ENCODE results near the gene EQTN. TPM values are rescaled to one million over a fixed set of nuclear protein-coding genes. Genes with fewer than 3 reads are reported as not detected.

The EQTN gene
- total and polyA plus RNA-seq, 5 donors from 2014 or later = not detected

DNA sequence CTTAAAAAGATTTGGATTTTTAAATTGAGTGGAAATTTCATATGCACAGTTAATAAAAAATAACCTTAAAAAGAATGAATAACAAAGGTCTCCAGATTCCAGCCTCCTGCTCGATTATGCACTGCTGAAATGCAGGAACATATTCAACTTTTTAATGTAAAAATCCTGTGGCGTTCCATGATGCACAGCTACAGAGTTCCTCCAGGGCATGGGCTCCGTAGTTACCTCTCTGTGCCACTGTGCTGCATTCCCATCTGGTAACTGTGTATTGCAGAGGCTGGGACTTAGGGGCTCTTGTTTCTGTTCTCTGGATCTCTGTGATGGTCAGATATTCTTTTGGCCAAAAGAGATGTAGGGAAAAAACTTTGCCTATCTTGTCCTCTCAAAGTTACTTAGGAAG, 31.5 kb upstream of the EQTN start:
- no peaks in the 10 kb centered on the region for H3K27me3 ChIP-seq (ENCODE audit: control insufficient read depth, insufficient read depth, low read length)
- no peaks in the 10 kb centered on the region for H3K4me1 ChIP-seq (ENCODE audit: control insufficient read depth, insufficient read depth, low read length, poor library complexity, severe bottlenecking)
- no peaks in the 10 kb centered on the region for H3K36me3 ChIP-seq (ENCODE audit: control insufficient read depth, insufficient read depth, low read length)
- no peaks in the 10 kb centered on the region for H3K9me3 ChIP-seq (ENCODE audit: control insufficient read depth in 2 of 2, low read length in 2 of 2)
- DNase-seq (no peak), ATAC-seq (ENCODE audit: low read depth in 2 of 2) (no peak)
- no peak overlapping the region for H3K4me3 Mint-ChIP-seq
- no peak overlapping the region for H3K4me3 ChIP-seq (ENCODE audit: low read depth, low read length)
- H3K4me1 Mint-ChIP-seq = no peaks in the 10 kb centered on the region
- H3K27me3 Mint-ChIP-seq = no peaks in the 10 kb centered on the region
- H3K36me3 Mint-ChIP-seq = no peaks in the 10 kb centered on the region
- no peaks in the 10 kb centered on the region for H3K9me3 Mint-ChIP-seq
- no peak overlapping the region for H3K27ac ChIP-seq (ENCODE audit: insufficient read depth, low read length, poor library complexity, severe bottlenecking)
- H3K27ac Mint-ChIP-seq = no peak overlapping the region

DNA sequence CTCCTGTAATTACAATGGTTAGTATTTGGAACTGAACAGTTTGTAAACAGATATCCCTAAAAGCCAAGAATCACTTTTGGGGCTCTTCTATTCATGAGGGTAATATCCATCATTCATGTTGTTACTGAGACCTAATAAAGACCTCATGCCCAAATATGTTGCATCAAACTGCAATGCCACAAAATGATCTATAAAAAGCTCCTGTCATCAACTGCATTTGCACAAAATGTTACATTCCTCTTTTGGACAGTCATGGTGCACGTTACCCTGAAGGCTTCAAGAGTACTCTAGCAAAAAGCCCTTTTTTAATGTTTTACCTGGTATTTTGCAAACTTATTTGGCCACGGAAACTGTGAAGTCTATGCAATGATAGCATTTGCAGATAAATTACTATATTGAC, 14.2 kb upstream of the EQTN start:
- no peaks in the 10 kb centered on the region for H3K9me3 Mint-ChIP-seq
- no peaks in the 10 kb centered on the region for H3K36me3 Mint-ChIP-seq
- H3K4me3 Mint-ChIP-seq = no peak overlapping the region
- Histone ChIP-seq H3K4me1 (ENCODE audit: control insufficient read depth, insufficient read depth, low read length, poor library complexity, severe bottlenecking) (no peaks in the 10 kb centered on the region), H3K4me3 (ENCODE audit: low read depth, low read length) (no peak overlapping the region), H3K9me3 (ENCODE audit: control insufficient read depth in 2 of 2, low read length in 2 of 2) (no peaks in the 10 kb centered on the region), H3K27ac (ENCODE audit: insufficient read depth, low read length, poor library complexity, severe bottlenecking) (no peak overlapping the region), H3K36me3 (ENCODE audit: control insufficient read depth, insufficient read depth, low read length) (no peaks in the 10 kb centered on the region), H3K27me3 (ENCODE audit: control insufficient read depth, insufficient read depth, low read length) (no peaks in the 10 kb centered on the region)
- H3K27ac Mint-ChIP-seq = no peak overlapping the region
- ATAC-seq (ENCODE audit: low read depth in 2 of 2) = no peak
- DNase-seq = no peak
- H3K27me3 Mint-ChIP-seq = peaks cover 5% of the 10 kb centered on the region
- no peaks in the 10 kb centered on the region for H3K4me1 Mint-ChIP-seq

DNA sequence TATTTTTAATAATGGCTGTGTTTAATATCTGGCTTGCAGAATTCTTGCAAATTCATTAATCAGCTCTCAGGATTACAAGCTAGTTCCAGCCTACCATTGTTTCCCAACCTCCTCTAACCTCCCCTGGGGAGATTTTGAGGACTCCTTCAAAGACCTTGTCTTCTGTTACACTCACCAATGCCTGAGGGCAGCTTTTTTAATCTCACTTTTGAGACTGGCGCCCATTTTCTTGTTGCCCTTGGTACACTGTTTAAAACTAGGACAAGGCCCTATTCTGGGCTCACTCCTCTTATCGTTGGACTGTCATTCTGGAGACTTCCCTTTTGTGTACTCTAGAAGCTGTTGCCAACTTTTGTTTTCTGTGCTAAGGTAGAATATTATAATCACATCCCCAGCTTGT, 13.6 kb upstream of the EQTN start:
- ATAC-seq (ENCODE audit: low read depth in 2 of 2) = no peak
- no peaks in the 10 kb centered on the region for H3K36me3 ChIP-seq (ENCODE audit: control insufficient read depth, insufficient read depth, low read length)
- Mint-ChIP-seq H3K36me3 (no peaks in the 10 kb centered on the region), H3K9me3 (no peaks in the 10 kb centered on the region), H3K27me3 (peaks cover 5% of the 10 kb centered on the region), H3K4me1 (no peaks in the 10 kb centered on the region), H3K4me3 (no peak overlapping the region), H3K27ac (no peak overlapping the region)
- no peaks in the 10 kb centered on the region for H3K4me1 ChIP-seq (ENCODE audit: control insufficient read depth, insufficient read depth, low read length, poor library complexity, severe bottlenecking)
- no peak overlapping the region for H3K4me3 ChIP-seq (ENCODE audit: low read depth, low read length)
- no peaks in the 10 kb centered on the region for H3K9me3 ChIP-seq (ENCODE audit: control insufficient read depth in 2 of 2, low read length in 2 of 2)
- H3K27me3 ChIP-seq (ENCODE audit: control insufficient read depth, insufficient read depth, low read length) = no peaks in the 10 kb centered on the region
- no peak overlapping the region for H3K27ac ChIP-seq (ENCODE audit: insufficient read depth, low read length, poor library complexity, severe bottlenecking)
- DNase-seq = no peak

DNA sequence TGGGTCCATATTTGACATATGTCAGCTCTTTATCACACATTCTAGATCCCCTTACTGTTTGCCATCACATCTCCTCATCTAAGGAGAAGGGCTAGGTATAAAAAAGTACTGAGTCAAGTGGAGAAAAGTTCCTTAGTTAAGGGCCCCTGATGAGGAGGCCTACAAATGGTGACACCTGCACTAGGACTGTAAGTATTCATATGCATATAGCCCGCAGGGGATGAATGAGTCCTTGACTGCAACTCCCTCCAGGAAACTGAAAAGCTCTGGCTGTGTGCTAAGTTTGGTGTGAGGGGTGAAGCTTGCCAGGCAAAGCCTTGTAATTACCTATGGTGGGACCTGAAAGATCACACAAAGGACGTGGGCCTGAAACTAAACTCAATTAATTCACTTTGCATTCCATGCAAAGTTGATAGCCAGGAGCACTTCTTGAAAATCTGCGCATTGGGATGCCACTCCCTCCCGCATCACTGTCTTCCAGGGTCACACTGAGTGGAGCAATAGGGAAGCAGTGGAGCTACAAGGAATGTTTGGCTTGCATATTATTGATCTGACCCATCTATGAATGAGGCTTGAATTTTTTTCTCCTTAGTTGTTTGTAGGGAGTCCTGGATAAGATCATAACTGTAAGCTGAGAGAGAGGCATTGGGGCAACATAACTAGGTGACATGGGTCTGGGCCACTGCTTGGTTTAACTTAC, 11.9 kb upstream of the EQTN start:
- H3K9me3 ChIP-seq (ENCODE audit: control insufficient read depth in 2 of 2, low read length in 2 of 2) = no peaks in the 10 kb centered on the region
- H3K36me3 ChIP-seq (ENCODE audit: control insufficient read depth, insufficient read depth, low read length) = no peaks in the 10 kb centered on the region
- no peak overlapping the region for H3K4me3 ChIP-seq (ENCODE audit: low read depth, low read length)
- Mint-ChIP-seq H3K9me3 (no peaks in the 10 kb centered on the region), H3K36me3 (no peaks in the 10 kb centered on the region), H3K4me1 (no peaks in the 10 kb centered on the region), H3K27ac (no peak overlapping the region), H3K27me3 (peaks cover 5% of the 10 kb centered on the region), H3K4me3 (no peak overlapping the region)
- no peaks in the 10 kb centered on the region for H3K4me1 ChIP-seq (ENCODE audit: control insufficient read depth, insufficient read depth, low read length, poor library complexity, severe bottlenecking)
- no peak overlapping the region for H3K27ac ChIP-seq (ENCODE audit: insufficient read depth, low read length, poor library complexity, severe bottlenecking)
- H3K27me3 ChIP-seq (ENCODE audit: control insufficient read depth, insufficient read depth, low read length) = no peaks in the 10 kb centered on the region
- DNase-seq (no peak), ATAC-seq (ENCODE audit: low read depth in 2 of 2) (no peak)

DNA sequence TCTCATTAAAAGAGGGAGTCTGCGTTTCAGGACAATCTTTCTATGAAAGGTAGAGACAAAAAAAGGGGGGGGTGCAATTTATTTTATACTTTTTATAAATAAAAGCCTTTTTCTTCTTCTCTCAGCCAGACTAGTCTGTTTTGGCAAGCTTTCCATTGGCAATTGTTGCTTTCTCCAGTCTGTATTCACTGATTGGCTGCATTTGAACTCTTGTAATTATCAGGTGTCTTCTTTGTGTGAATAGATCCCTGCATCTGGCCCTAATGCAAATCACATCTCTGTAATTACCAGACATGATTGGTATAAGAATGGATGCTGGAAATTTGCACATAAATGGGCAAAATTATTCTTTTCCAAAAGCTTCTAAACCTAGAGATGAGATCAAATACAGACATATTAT, 7.6 kb upstream of the EQTN start:
- H3K27ac ChIP-seq (ENCODE audit: insufficient read depth, low read length, poor library complexity, severe bottlenecking) = no peak overlapping the region
- H3K9me3 ChIP-seq (ENCODE audit: control insufficient read depth in 2 of 2, low read length in 2 of 2) = no peaks in the 10 kb centered on the region
- Mint-ChIP-seq H3K27ac (no peak overlapping the region), H3K36me3 (no peaks in the 10 kb centered on the region), H3K4me1 (no peaks in the 10 kb centered on the region), H3K9me3 (peaks cover 0 to 3% (median 0%) of the 10 kb centered on the region in 7 donors), H3K4me3 (no peak overlapping the region), H3K27me3 (peaks cover 11% of the 10 kb centered on the region)
- H3K36me3 ChIP-seq (ENCODE audit: control insufficient read depth, insufficient read depth, low read length) = no peaks in the 10 kb centered on the region
- no peak overlapping the region for H3K4me3 ChIP-seq (ENCODE audit: low read depth, low read length)
- no peak for ATAC-seq (ENCODE audit: low read depth in 2 of 2)
- no peak for DNase-seq
- H3K4me1 ChIP-seq (ENCODE audit: control insufficient read depth, insufficient read depth, low read length, poor library complexity, severe bottlenecking) = no peaks in the 10 kb centered on the region
- H3K27me3 ChIP-seq (ENCODE audit: control insufficient read depth, insufficient read depth, low read length) = no peaks in the 10 kb centered on the region

DNA sequence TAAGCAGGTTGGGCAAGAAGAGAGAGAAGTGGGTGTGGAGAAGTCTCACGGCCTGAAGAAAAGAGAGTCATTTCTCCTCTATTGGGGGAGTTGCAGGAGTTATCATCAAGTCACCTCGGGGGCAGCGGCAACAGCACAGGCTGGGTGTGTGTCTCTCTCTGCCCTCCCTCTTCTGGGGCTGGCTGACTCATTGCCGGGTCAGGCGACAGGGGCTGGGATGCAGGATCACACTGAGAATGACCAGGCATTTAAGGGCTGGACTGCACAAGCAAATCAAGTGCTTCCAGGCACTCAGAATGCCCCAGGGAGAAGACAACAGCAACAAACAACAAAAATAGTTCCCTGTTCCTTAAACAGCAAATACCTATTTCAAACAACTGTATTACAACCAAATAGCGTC, 6.3 kb upstream of the EQTN start:
- Mint-ChIP-seq H3K4me1 (no peaks in the 10 kb centered on the region), H3K27me3 (peaks cover 11% of the 10 kb centered on the region), H3K36me3 (no peaks in the 10 kb centered on the region), H3K9me3 (peaks cover 0 to 3% (median 0%) of the 10 kb centered on the region in 7 donors), H3K4me3 (no peak overlapping the region), H3K27ac (no peak overlapping the region)
- DNase-seq = no peak
- Histone ChIP-seq H3K27ac (ENCODE audit: insufficient read depth, low read length, poor library complexity, severe bottlenecking) (no peak overlapping the region), H3K4me3 (ENCODE audit: low read depth, low read length) (no peak overlapping the region), H3K36me3 (ENCODE audit: control insufficient read depth, insufficient read depth, low read length) (no peaks in the 10 kb centered on the region), H3K4me1 (ENCODE audit: control insufficient read depth, insufficient read depth, low read length, poor library complexity, severe bottlenecking) (no peaks in the 10 kb centered on the region), H3K9me3 (ENCODE audit: control insufficient read depth in 2 of 2, low read length in 2 of 2) (no peaks in the 10 kb centered on the region), H3K27me3 (ENCODE audit: control insufficient read depth, insufficient read depth, low read length) (no peaks in the 10 kb centered on the region)
- ATAC-seq (ENCODE audit: low read depth in 2 of 2) = no peak

DNA sequence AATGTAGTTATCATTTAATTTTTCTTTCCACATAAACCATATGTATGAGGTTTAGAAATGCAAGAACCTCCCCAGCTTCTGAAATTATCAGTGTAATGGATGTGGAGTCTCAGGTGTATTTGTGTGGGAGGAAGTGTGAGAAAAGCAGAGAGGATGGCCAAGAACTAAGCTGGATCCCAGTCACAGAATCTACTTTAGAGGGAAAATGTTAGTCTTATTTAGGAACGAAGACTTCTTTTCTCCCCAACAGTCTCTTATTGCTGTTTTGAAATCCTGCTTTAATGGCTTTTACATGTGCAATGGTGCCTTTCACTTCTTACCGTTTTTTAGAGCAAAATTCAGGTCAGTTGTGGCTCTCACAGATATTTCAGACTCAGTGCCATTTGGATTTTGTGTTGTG, 3.0 kb downstream of the EQTN start:
- Histone ChIP-seq H3K27me3 (ENCODE audit: control insufficient read depth, insufficient read depth, low read length) (no peaks in the 10 kb centered on the region), H3K36me3 (ENCODE audit: control insufficient read depth, insufficient read depth, low read length) (no peaks in the 10 kb centered on the region), H3K9me3 (ENCODE audit: control insufficient read depth in 2 of 2, low read length in 2 of 2) (no peaks in the 10 kb centered on the region), H3K4me1 (ENCODE audit: control insufficient read depth, insufficient read depth, low read length, poor library complexity, severe bottlenecking) (no peaks in the 10 kb centered on the region), H3K27ac (ENCODE audit: insufficient read depth, low read length, poor library complexity, severe bottlenecking) (no peak overlapping the region), H3K4me3 (ENCODE audit: low read depth, low read length) (no peak overlapping the region)
- H3K4me3 Mint-ChIP-seq = no peak overlapping the region
- no peaks in the 10 kb centered on the region for H3K36me3 Mint-ChIP-seq
- no peaks in the 10 kb centered on the region for H3K27me3 Mint-ChIP-seq
- no peak for DNase-seq
- no peak overlapping the region for H3K27ac Mint-ChIP-seq
- H3K4me1 Mint-ChIP-seq = no peaks in the 10 kb centered on the region
- peaks cover 0 to 2% (median 0%) of the 10 kb centered on the region in 7 donors for H3K9me3 Mint-ChIP-seq
- no peak for ATAC-seq (ENCODE audit: low read depth in 2 of 2)

DNA sequence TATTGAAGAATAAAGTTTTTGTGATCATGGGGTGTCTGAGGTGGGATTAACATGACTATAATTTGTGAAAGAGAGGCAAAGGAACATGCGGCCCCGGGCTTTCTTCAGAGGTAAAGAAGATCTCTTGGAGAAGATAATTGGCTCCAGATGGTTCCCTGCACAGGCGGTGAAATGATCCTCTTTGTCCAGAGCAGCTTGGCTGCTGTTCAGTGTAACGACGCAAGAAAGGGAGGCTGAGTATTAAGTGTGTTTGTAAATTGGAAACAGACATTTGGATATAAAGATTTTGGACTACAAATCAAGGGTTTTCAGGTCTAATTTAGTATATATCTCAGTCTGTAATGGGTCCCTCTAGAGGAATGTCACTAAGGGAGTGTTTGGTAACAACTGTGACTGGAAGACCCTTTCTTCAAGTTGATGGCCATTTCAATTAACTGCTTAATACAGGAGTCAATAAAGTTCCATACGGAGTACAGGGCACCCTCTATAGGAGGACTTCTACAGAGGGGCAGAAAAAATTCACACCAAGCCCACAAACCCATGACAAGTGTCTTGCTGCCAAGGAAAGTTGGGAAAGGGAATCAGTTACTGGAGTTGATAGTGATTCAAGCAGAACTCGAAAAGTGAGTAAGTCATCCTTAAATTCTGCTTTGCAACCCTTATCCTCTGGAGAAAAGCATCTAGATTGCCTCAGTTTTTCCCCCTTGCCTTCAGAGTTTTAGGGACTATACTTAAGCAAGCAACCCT, 4.1 kb downstream of the EQTN start:
- H3K4me1 ChIP-seq (ENCODE audit: control insufficient read depth, insufficient read depth, low read length, poor library complexity, severe bottlenecking) = no peaks in the 10 kb centered on the region
- no peak overlapping the region for H3K27ac ChIP-seq (ENCODE audit: insufficient read depth, low read length, poor library complexity, severe bottlenecking)
- Mint-ChIP-seq H3K27me3 (no peaks in the 10 kb centered on the region), H3K4me3 (no peak overlapping the region), H3K4me1 (no peaks in the 10 kb centered on the region), H3K36me3 (no peaks in the 10 kb centered on the region), H3K27ac (no peak overlapping the region), H3K9me3 (peaks cover 0 to 2% (median 0%) of the 10 kb centered on the region in 7 donors)
- H3K27me3 ChIP-seq (ENCODE audit: control insufficient read depth, insufficient read depth, low read length) = no peaks in the 10 kb centered on the region
- ATAC-seq (ENCODE audit: low read depth in 2 of 2) = no peak
- H3K4me3 ChIP-seq (ENCODE audit: low read depth, low read length) = no peak overlapping the region
- no peaks in the 10 kb centered on the region for H3K9me3 ChIP-seq (ENCODE audit: control insufficient read depth in 2 of 2, low read length in 2 of 2)
- no peak for DNase-seq
- no peaks in the 10 kb centered on the region for H3K36me3 ChIP-seq (ENCODE audit: control insufficient read depth, insufficient read depth, low read length)

Data from CD4-positive, CD25-positive, alpha-beta regulatory T cell (primary cell).